ENCODE measurements around the gene MMD2.

Gene MMD2

GRCh38 chr7:4945949-4946348 is 13.0 kb downstream of the MMD2 start:
- Histone ChIP-seq H3K79me2 (ENCODE audit: insufficient read depth, low read length) (no peaks in the 10 kb centered on the region), H3K27ac (ENCODE audit: low read depth, low read length) (no peak overlapping the region), H3K9me3 (ENCODE audit: insufficient read depth, low read length) (no peaks in the 10 kb centered on the region), H3K4me2 (ENCODE audit: low read depth, low read length, poor library complexity, severe bottlenecking) (no peak overlapping the region), H4K20me1 (ENCODE audit: low read depth, low read length) (no peaks in the 10 kb centered on the region), H3K4me3 (ENCODE audit: insufficient read depth, low read length, poor library complexity, severe bottlenecking) (no peak overlapping the region), H3K27me3 (ENCODE audit: low read length) (no peaks in the 10 kb centered on the region), H2AFZ (ENCODE audit: low read depth, low read length, severe bottlenecking) (no peak overlapping the region), H3K9ac (ENCODE audit: low read length) (no peak overlapping the region), H3K9me2 (replicated peaks; ENCODE audit: insufficient read depth, low read length) (no peaks in the 10 kb centered on the region), H3F3A (ENCODE audit: insufficient read depth) (no peaks in the 10 kb centered on the region), H3K36me3 (ENCODE audit: low read length) (no peaks in the 10 kb centered on the region)
- TF ChIP-seq EZH2phosphoT487 (conservative IDR thresholded peaks at IDR 0.05; ENCODE audit: low read length) (no peak), CTCF (IDR thresholded peaks at IDR 0.05; ENCODE audit: insufficient read depth, low read length, poor library complexity, severe bottlenecking) (no peak)

- no peak overlapping the region for H3K27ac ChIP-seq (ENCODE audit: low read depth, low read length)
- no peak overlapping the region for H3K4me2 ChIP-seq (ENCODE audit: low read depth, low read length, poor library complexity, severe bottlenecking)
- H2AFZ ChIP-seq (ENCODE audit: low read depth, low read length, severe bottlenecking) = no peak overlapping the region
- TF ChIP-seq CTCF (IDR thresholded peaks at IDR 0.05; ENCODE audit: insufficient read depth, low read length, poor library complexity, severe bottlenecking) (no peak), EZH2phosphoT487 (conservative IDR thresholded peaks at IDR 0.05; ENCODE audit: low read length) (no peak)
- no peaks in the 10 kb centered on the region for H4K20me1 ChIP-seq (ENCODE audit: low read depth, low read length)
- no peaks in the 10 kb centered on the region for H3K79me2 ChIP-seq (ENCODE audit: insufficient read depth, low read length)
- H3K4me3 ChIP-seq (ENCODE audit: insufficient read depth, low read length, poor library complexity, severe bottlenecking) = no peak overlapping the region
- no peaks in the 10 kb centered on the region for H3K9me3 ChIP-seq (ENCODE audit: insufficient read depth, low read length)
- H3K27me3 ChIP-seq (ENCODE audit: low read length) = no peaks in the 10 kb centered on the region
- no peaks in the 10 kb centered on the region for H3K36me3 ChIP-seq (ENCODE audit: low read length)
- no peaks in the 10 kb centered on the region for H3F3A ChIP-seq (ENCODE audit: insufficient read depth)
- no peak overlapping the region for H3K9ac ChIP-seq (ENCODE audit: low read length)
- no peaks in the 10 kb centered on the region for H3K9me2 ChIP-seq (replicated peaks; ENCODE audit: insufficient read depth, low read length)
Measured at GRCh38 chr7:4944939-4945338, 14.0 kb downstream of the MMD2 start.

- Histone ChIP-seq H3K9me2 (replicated peaks; ENCODE audit: insufficient read depth, low read length) (no peaks in the 10 kb centered on the region), H3K4me2 (ENCODE audit: low read depth, low read length, poor library complexity, severe bottlenecking) (no peak overlapping the region), H4K20me1 (ENCODE audit: low read depth, low read length) (no peaks in the 10 kb centered on the region)
Measured at GRCh38 chr7:4943297-4943696, 15.7 kb downstream of the MMD2 start.

More at GRCh38 chr7:4943297-4943696, 15.7 kb downstream of the MMD2 start:
- Histone ChIP-seq H3K9ac (ENCODE audit: low read length) (no peak overlapping the region), H3K36me3 (ENCODE audit: low read length) (no peaks in the 10 kb centered on the region), H3K79me2 (ENCODE audit: insufficient read depth, low read length) (no peaks in the 10 kb centered on the region), H2AFZ (ENCODE audit: low read depth, low read length, severe bottlenecking) (no peak overlapping the region), H3K4me3 (ENCODE audit: insufficient read depth, low read length, poor library complexity, severe bottlenecking) (no peak overlapping the region), H3F3A (ENCODE audit: insufficient read depth) (no peaks in the 10 kb centered on the region), H3K27ac (ENCODE audit: low read depth, low read length) (no peak overlapping the region), H3K9me3 (ENCODE audit: insufficient read depth, low read length) (no peaks in the 10 kb centered on the region), H3K27me3 (ENCODE audit: low read length) (no peaks in the 10 kb centered on the region)
- no peak for TF ChIP-seq CTCF (IDR thresholded peaks at IDR 0.05; ENCODE audit: insufficient read depth, low read length, poor library complexity, severe bottlenecking)
- no peak for TF ChIP-seq EZH2phosphoT487 (conservative IDR thresholded peaks at IDR 0.05; ENCODE audit: low read length)
